CD8-positive, alpha-beta memory T cell (primary cell): Measurements from ENCODE around the gene PTTG1IP2. TPM values are rescaled to one million over a fixed set of nuclear protein-coding genes. Genes with fewer than 3 reads are reported as not detected.

Experiments
- CTCF ChIA-PET: fragments of 350-600 bp; sonication (Branson Sonifier 250); formaldehyde crosslinking; loops from one replicate; lab custom pipeline; 2021; ENCODE audit warnings: antibody characterized with exemption; lab: Charles Lee
- POLR2A ChIA-PET: fragments of 350-600 bp; sonication (Branson Sonifier 250); formaldehyde crosslinking; loops from one replicate; lab custom pipeline; 2021; ENCODE audit warnings: antibody characterized with exemption; lab: Charles Lee
- DNase-seq, 5 donors: peaks; one replicate each; pipeline versions ENCODE4 v3.0.0 to v3.0.0-alpha.2; 2020 to 2022; ENCODE audit warnings: mixed read lengths in 1 of 5
- H3K27ac ChIP-seq: one replicate; pipeline ENCODE4 v1.7.0; 2013; ENCODE audit warnings: low read depth, mild to moderate bottlenecking, low read length, moderate library complexity
- H3K27me3 ChIP-seq: 2 replicates; pipeline ENCODE4 v1.7.0; 2013; ENCODE audit warnings: low read length, mild to moderate bottlenecking; ENCODE audit not compliant: insufficient read depth, poor library complexity, severe bottlenecking
- H3K36me3 ChIP-seq: 2 replicates; pipeline ENCODE4 v1.7.0; 2013; ENCODE audit warnings: mild to moderate bottlenecking, low read length, moderate library complexity; ENCODE audit not compliant: insufficient read depth
- H3K4me1 ChIP-seq: 2 replicates; pipeline ENCODE4 v1.7.0; 2013; ENCODE audit warnings: mild to moderate bottlenecking, low read length, moderate library complexity; ENCODE audit not compliant: insufficient read depth
- H3K4me3 ChIP-seq: 2 replicates; pipeline ENCODE4 v1.7.0; 2013; ENCODE audit warnings: mild to moderate bottlenecking, low read length
- H3K9me3 ChIP-seq: 2 replicates; pipeline ENCODE4 v1.7.0; 2013; ENCODE audit warnings: mild to moderate bottlenecking, low read length
- H3K27ac Mint-ChIP-seq, 8 donors: one replicate each; pipeline ENCODE4 v1.8.0; 2020 to 2021; ENCODE audit warnings: mixed read lengths in 8 of 8, mild to moderate bottlenecking in 6 of 8, inconsistent platforms in 3 of 8, moderate library complexity in 3 of 8
- H3K27me3 Mint-ChIP-seq, 2 donors: one replicate each; pipeline ENCODE4 v1.8.0; 2020 to 2021; ENCODE audit warnings: mixed read lengths in 2 of 2, mild to moderate bottlenecking in 1 of 2, moderate library complexity in 1 of 2
- H3K36me3 Mint-ChIP-seq, 3 donors: one replicate each; pipeline ENCODE4 v1.8.0; 2020 to 2021; ENCODE audit warnings: mixed read lengths in 3 of 3, inconsistent platforms in 1 of 3, mild to moderate bottlenecking in 1 of 3
- H3K4me1 Mint-ChIP-seq, 3 donors: one replicate each; pipeline ENCODE4 v1.8.0; 2020 to 2021; ENCODE audit warnings: mixed read lengths in 3 of 3, inconsistent platforms in 1 of 3, mild to moderate bottlenecking in 1 of 3
- H3K4me3 Mint-ChIP-seq, 7 donors: one replicate each; pipeline ENCODE4 v1.8.0; 2020 to 2021; ENCODE audit warnings: mixed read lengths in 7 of 7, mild to moderate bottlenecking in 6 of 7, moderate library complexity in 4 of 7, inconsistent platforms in 2 of 7
- H3K9me3 Mint-ChIP-seq, 5 donors: one replicate each; pipeline ENCODE4 v1.8.0; 2020 to 2022; ENCODE audit warnings: mixed read lengths in 5 of 5, mild to moderate bottlenecking in 3 of 5, moderate library complexity in 2 of 5, inconsistent platforms in 1 of 5
- polyA plus RNA-seq: library from polyadenylated mRNA; unstranded; fragments of 300-500 nt; fragmentation: Illumina TruSeq; gene quantifications from one replicate; pipeline ENCODE4 v1.2.3, GENCODE V29; 2021
- total RNA-seq, 2 experiments: library from RNA; stranded (reverse); gene quantifications; one replicate each; pipeline ENCODE4 v1.2.3, GENCODE V29; 2021

PTTG1IP2 gene
- total and polyA plus RNA-seq, 3 experiments from 2014 or later: not detected

DNA sequence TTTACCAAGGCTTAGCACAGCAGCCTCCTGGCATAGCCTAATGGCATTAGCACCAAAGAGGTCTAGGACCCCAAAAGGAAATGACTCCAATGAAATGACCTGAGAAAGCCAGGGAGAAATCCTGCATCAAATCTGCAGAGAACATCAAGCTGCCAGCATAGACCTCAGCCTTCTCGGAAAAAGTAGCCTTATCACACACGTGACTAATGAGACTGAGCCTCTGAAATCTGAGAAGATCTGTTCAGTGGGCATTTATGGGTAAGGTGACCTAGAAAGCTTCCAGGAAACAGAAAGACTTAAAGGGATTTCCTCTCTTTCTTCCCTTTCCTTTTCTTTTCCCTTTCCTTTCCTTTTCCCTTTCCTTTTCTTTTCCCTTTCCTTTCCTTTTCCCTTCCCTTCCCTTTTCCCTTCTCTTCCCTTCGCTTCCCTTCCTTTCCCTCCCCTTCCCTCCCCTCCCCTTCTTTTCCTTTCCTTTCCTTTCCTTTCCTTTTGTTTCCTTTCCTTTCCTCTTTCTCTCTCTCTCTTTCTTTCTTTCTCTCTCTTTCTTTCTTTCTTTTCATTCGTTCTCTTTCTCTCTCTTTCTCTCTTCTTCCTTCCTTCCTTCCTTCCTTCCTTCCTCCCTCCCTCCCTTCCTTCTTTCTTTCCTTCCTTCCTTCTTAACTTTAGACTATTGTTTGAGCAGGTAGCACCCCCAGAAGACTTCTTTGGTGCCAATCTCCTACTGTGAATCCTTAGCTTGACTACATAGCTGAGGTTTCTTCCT lies 23.1 kb upstream of the PTTG1IP2 start:
- POLR2A ChIA-PET: no interaction called here
- Mint-ChIP-seq H3K9me3 (peaks cover 0 to 1% (median 0%) of the 10 kb centered on the region in 5 donors), H3K4me1 (no peaks in the 10 kb centered on the region), H3K27ac (no peak overlapping the region), H3K4me3 (no peak overlapping the region), H3K27me3 (peaks cover 0 to 6% of the 10 kb centered on the region in 2 donors), H3K36me3 (no peaks in the 10 kb centered on the region)
- Histone ChIP-seq H3K4me3 (no peak overlapping the region), H3K36me3 (no peaks in the 10 kb centered on the region), H3K27me3 (no peaks in the 10 kb centered on the region), H3K4me1 (no peaks in the 10 kb centered on the region), H3K9me3 (no peaks in the 10 kb centered on the region), H3K27ac (no peak overlapping the region)
- no peak for DNase-seq
- CTCF ChIA-PET: interaction anchor here (1.0 to 1.5 kb wide), 2 partner anchors 18 to 292 kb away, joined by 4 to 5 read pairs; partner anchors contain the start of gene STEAP1

DNA sequence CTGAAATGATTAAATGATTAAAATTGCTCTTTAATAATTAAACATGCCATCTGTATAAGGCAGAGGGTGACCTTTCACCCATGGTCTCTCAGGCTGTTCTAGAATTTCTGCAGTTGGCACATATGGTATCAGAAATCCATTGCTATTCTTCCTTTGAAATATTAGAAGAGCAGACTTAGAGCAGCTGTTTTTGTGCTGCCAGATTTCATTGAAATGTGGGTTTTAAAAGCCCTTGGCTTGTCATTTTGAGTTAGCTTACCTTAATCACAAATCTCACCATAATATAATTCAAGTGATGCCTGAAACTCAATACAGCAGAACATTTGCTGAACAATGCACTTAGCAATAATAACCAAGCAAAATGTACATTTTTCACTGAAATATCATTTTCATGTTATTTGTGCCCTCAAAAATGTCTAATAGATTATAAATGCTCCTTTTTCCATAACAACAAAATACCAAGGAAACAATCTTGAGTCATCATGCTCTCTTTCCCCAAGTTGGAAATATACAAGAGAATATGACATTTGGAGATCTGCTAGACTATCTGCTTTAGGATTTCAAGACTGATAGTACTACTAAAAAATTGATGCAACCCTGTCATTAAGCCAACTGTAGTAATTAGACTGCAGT lies 16.1 kb upstream of the PTTG1IP2 start:
- no peaks in the 10 kb centered on the region for H3K27me3 ChIP-seq
- no peak for DNase-seq
- H3K36me3 Mint-ChIP-seq: no peaks in the 10 kb centered on the region
- ChIA-PET POLR2A (no interaction called here), CTCF (no interaction called here)
- no peak overlapping the region for H3K27ac ChIP-seq
- H3K4me1 Mint-ChIP-seq: peaks cover 6 to 8% (median 6%) of the 10 kb centered on the region in 3 donors
- H3K9me3 ChIP-seq: no peaks in the 10 kb centered on the region
- H3K36me3 ChIP-seq: no peaks in the 10 kb centered on the region
- H3K4me3 ChIP-seq: no peak overlapping the region
- H3K9me3 Mint-ChIP-seq: peaks cover 0 to 1% (median 0%) of the 10 kb centered on the region in 5 donors
- no peaks in the 10 kb centered on the region for H3K4me1 ChIP-seq
- H3K27ac Mint-ChIP-seq: no peak overlapping the region
- H3K27me3 Mint-ChIP-seq: peaks cover 0 to 15% of the 10 kb centered on the region in 2 donors
- no peak overlapping the region for H3K4me3 Mint-ChIP-seq

DNA sequence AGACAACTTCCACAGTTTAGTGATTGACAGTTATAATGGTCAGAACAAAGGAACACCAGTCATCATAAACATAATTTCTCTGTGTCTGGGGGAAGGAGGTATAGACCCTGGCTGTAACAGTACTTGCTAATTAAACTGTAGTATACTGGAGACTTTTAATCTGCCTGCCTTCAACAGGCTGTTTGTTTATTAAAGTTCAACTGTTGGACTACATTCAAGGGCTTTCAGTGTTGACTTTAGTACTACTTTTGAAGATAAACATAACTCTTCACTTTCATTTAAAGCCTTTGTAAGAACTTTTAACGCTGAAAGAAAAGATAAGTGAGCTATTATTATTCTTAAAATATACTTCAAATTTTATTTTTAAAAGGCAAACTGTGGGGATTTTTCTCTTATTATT lies 15.5 kb upstream of the PTTG1IP2 start:
- H3K4me1 Mint-ChIP-seq: peaks cover 6 to 8% (median 6%) of the 10 kb centered on the region in 3 donors
- DNase-seq: no peak
- no peaks in the 10 kb centered on the region for H3K9me3 ChIP-seq
- H3K4me3 Mint-ChIP-seq: no peak overlapping the region
- H3K27me3 ChIP-seq: no peaks in the 10 kb centered on the region
- no peak overlapping the region for H3K27ac ChIP-seq
- no peaks in the 10 kb centered on the region for H3K9me3 Mint-ChIP-seq
- CTCF ChIA-PET: no interaction called here
- H3K27ac Mint-ChIP-seq: no peak overlapping the region
- no peaks in the 10 kb centered on the region for H3K36me3 ChIP-seq
- POLR2A ChIA-PET: no interaction called here
- no peaks in the 10 kb centered on the region for H3K36me3 Mint-ChIP-seq
- peaks cover 0 to 15% of the 10 kb centered on the region in 2 donors for H3K27me3 Mint-ChIP-seq
- H3K4me1 ChIP-seq: no peaks in the 10 kb centered on the region
- no peak overlapping the region for H3K4me3 ChIP-seq

- Histone ChIP-seq H3K9me3 (no peaks in the 10 kb centered on the region), H3K4me3 (no peak overlapping the region), H3K36me3 (no peaks in the 10 kb centered on the region), H3K27me3 (no peaks in the 10 kb centered on the region), H3K27ac (no peak overlapping the region), H3K4me1 (no peaks in the 10 kb centered on the region)
- no peaks in the 10 kb centered on the region for H3K36me3 Mint-ChIP-seq
- peak overlapping the region in 2 of 8 donors; percentile 9 to 22 for H3K27ac Mint-ChIP-seq
- peak overlapping the region in 3 of 7 donors; percentile 42 to 57 (median 45) for H3K4me3 Mint-ChIP-seq
- peaks cover 6 to 8% (median 6%) of the 10 kb centered on the region in 3 donors for H3K4me1 Mint-ChIP-seq
- DNase-seq: peak in 2 of 5 donors; percentile 13 to 21
- CTCF ChIA-PET: interaction anchor here (1.0 to 1.7 kb wide), 5 partner anchors 8 to 109 kb away, joined by 3 to 6 read pairs (median 4); no protein-coding TSS in a partner anchor
- H3K27me3 Mint-ChIP-seq: peaks cover 0 to 18% of the 10 kb centered on the region in 2 donors
- POLR2A ChIA-PET: no interaction called here
- H3K9me3 Mint-ChIP-seq: no peaks in the 10 kb centered on the region
These were observed 14.0 kb upstream of the PTTG1IP2 start for GRCh38 chr7:90455163-90456030.

GRCh38 chr7:90458104-90458503 lies 11.3 kb upstream of the PTTG1IP2 start:
- Histone ChIP-seq H3K4me1 (peaks cover 6% of the 10 kb centered on the region), H3K27me3 (no peaks in the 10 kb centered on the region), H3K27ac (no peak overlapping the region), H3K4me3 (no peak overlapping the region), H3K9me3 (no peaks in the 10 kb centered on the region), H3K36me3 (no peaks in the 10 kb centered on the region)
- Mint-ChIP-seq H3K4me1 (peaks cover 10 to 12% (median 11%) of the 10 kb centered on the region in 3 donors), H3K9me3 (no peaks in the 10 kb centered on the region), H3K27me3 (peaks cover 0 to 18% of the 10 kb centered on the region in 2 donors), H3K36me3 (no peaks in the 10 kb centered on the region), H3K4me3 (peak overlapping the region in 1 of 7 donors; percentile 2), H3K27ac (no peak overlapping the region)
- no peak for DNase-seq
- POLR2A ChIA-PET: no interaction called here
- CTCF ChIA-PET: no interaction called here

- Mint-ChIP-seq H3K36me3 (peaks cover 0 to 10% (median 7%) of the 10 kb centered on the region in 3 donors), H3K4me1 (peaks cover 18 to 21% (median 18%) of the 10 kb centered on the region in 3 donors), H3K27ac (no peak overlapping the region), H3K27me3 (peaks cover 0 to 11% of the 10 kb centered on the region in 2 donors), H3K9me3 (peaks cover 0 to 15% (median 12%) of the 10 kb centered on the region in 5 donors), H3K4me3 (peak overlapping the region in 1 of 7 donors; percentile 17)
- no peaks in the 10 kb centered on the region for H3K9me3 ChIP-seq
- H3K27me3 ChIP-seq: no peaks in the 10 kb centered on the region
- peaks cover 6% of the 10 kb centered on the region for H3K4me1 ChIP-seq
- ChIA-PET POLR2A (no interaction called here), CTCF (interaction anchor here (0.8 kb wide), 1 partner anchor 1987 kb away, joined by 5 read pairs; the partner anchor contains the start of gene GATAD1)
- H3K27ac ChIP-seq: no peak overlapping the region
- DNase-seq: no peak
- H3K4me3 ChIP-seq: no peak overlapping the region
- no peaks in the 10 kb centered on the region for H3K36me3 ChIP-seq
These were observed 9.6 kb upstream of the PTTG1IP2 start for GRCh38 chr7:90459888-90460287.

DNA sequence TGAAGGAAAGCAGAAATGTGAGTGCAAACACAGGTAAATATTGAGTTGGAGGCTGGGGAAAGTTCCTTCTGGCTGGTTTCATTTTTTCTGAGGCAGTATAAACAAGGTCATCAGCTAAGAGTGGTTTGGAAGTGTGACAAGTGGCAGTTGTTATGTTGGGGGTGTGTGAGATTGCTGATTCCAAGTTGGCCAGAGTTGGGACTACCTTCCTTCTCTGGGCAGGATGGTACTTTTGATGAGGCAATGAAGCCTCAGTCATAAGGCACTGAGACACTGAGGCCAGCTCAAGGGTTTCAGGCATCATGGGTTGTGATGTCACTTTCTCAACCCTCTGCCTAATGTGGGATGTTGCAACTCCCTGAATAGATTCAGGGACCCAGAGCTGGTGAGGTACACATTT lies 8.2 kb upstream of the PTTG1IP2 start:
- CTCF ChIA-PET: no interaction called here
- Mint-ChIP-seq H3K4me3 (no peak overlapping the region), H3K27ac (peak overlapping the region in 1 of 8 donors; percentile 1), H3K9me3 (peaks cover 0 to 22% (median 17%) of the 10 kb centered on the region in 5 donors), H3K36me3 (peaks cover 7 to 22% (median 9%) of the 10 kb centered on the region in 3 donors), H3K4me1 (peaks cover 12 to 13% (median 12%) of the 10 kb centered on the region in 3 donors), H3K27me3 (peaks cover 0 to 3% of the 10 kb centered on the region in 2 donors)
- POLR2A ChIA-PET: no interaction called here
- DNase-seq: no peak
- no peak overlapping the region for H3K4me3 ChIP-seq
- H3K36me3 ChIP-seq: no peaks in the 10 kb centered on the region
- H3K27ac ChIP-seq: no peak overlapping the region
- no peaks in the 10 kb centered on the region for H3K9me3 ChIP-seq
- no peaks in the 10 kb centered on the region for H3K27me3 ChIP-seq
- peaks cover 6% of the 10 kb centered on the region for H3K4me1 ChIP-seq
